Measurements from ENCODE around the gene SPDYE3.
"Not testable (repeated sequence)": the region's sequence is repeated elsewhere in the genome, so short reads cannot be mapped to it uniquely, and the experiment has no call there.

SPDYE3 gene

GRCh38 chr7:100287191-100287969, 20.1 kb upstream of the SPDYE3 start:
- not testable (repeated sequence) for H3K4me1 ChIP-seq (ENCODE audit: control insufficient read depth in 5 of 5, insufficient read depth in 5 of 5, low read length in 5 of 5); H3K36me3 ChIP-seq (ENCODE audit: control insufficient read depth in 5 of 5, insufficient read depth in 5 of 5, low read length in 5 of 5); H3K9me3 ChIP-seq (ENCODE audit: control insufficient read depth in 5 of 5, low read length in 5 of 5)

DNA sequence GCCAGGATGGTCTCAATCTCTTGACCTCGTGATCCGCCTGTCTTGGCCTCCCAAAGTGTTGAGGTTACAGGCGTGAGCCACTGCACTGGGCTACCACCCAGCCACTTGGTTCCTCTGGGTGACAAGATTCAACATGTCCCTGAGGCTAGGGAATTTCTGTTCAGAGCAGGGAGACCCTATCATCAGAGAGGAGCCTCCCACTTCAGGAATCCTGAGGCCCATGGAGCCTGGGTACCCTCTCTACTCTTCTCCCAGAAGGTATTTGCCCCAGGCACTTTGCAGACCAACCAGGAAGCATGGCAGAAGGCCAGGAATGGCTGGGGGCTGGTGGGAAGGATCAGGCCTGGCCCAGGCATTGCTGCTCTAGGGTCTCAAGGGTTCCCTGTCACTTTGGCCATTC, 19.2 kb upstream of the SPDYE3 start:
- not testable (repeated sequence) for H3K4me3 ChIP-seq (ENCODE audit: low read depth in 1 of 5, low read length in 5 of 5); H3K36me3 ChIP-seq (ENCODE audit: control insufficient read depth in 5 of 5, insufficient read depth in 5 of 5, low read length in 5 of 5); H3K27me3 ChIP-seq (ENCODE audit: control insufficient read depth in 5 of 5, insufficient read depth in 4 of 5, low read length in 5 of 5); H3K27ac ChIP-seq (ENCODE audit: low read depth, low read length); H3K4me1 ChIP-seq (ENCODE audit: control insufficient read depth in 5 of 5, insufficient read depth in 5 of 5, low read length in 5 of 5); H3K9ac ChIP-seq (ENCODE audit: low read length in 5 of 5); H3K9me3 ChIP-seq (ENCODE audit: control insufficient read depth in 5 of 5, low read length in 5 of 5)

More at GRCh38 chr7:100287191-100287969, 20.1 kb upstream of the SPDYE3 start:
- H3K4me3 ChIP-seq (ENCODE audit: low read depth in 1 of 5, low read length in 5 of 5); H3K9ac ChIP-seq (ENCODE audit: low read length in 5 of 5); H3K27ac ChIP-seq (ENCODE audit: low read depth, low read length); H3K27me3 ChIP-seq (ENCODE audit: control insufficient read depth in 5 of 5, insufficient read depth in 4 of 5, low read length in 5 of 5): not testable (repeated sequence)

DNA sequence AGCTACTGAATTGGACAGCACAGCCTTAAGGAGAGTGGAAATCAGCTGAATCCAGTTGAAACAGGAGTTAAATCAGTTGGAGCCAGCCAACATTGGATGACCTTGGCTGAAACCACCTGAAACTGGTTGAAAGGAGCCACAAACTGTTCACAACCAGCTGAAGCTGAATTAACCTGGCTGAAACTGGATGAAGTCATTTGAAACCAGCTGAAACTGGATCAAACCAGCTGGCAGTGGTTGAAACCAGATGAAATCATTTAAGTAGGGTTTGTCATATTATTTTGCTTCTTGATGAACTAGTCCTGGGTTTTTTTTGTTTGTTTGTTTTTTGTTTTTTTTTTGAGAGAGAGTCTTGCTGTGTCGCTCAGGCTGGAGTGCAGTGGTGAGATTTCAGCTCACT, 15.3 kb upstream of the SPDYE3 start:
- H3K27ac ChIP-seq (ENCODE audit: low read depth, low read length); H3K27me3 ChIP-seq (ENCODE audit: control insufficient read depth in 5 of 5, insufficient read depth in 4 of 5, low read length in 5 of 5); H3K4me1 ChIP-seq (ENCODE audit: control insufficient read depth in 5 of 5, insufficient read depth in 5 of 5, low read length in 5 of 5); H3K4me3 ChIP-seq (ENCODE audit: low read depth in 1 of 5, low read length in 5 of 5); H3K9ac ChIP-seq (ENCODE audit: low read length in 5 of 5); H3K36me3 ChIP-seq (ENCODE audit: control insufficient read depth in 5 of 5, insufficient read depth in 5 of 5, low read length in 5 of 5); H3K9me3 ChIP-seq (ENCODE audit: control insufficient read depth in 5 of 5, low read length in 5 of 5): not testable (repeated sequence)

- not testable (repeated sequence) for H3K27ac ChIP-seq (ENCODE audit: low read depth, low read length); H3K4me1 ChIP-seq (ENCODE audit: control insufficient read depth in 5 of 5, insufficient read depth in 5 of 5, low read length in 5 of 5); H3K27me3 ChIP-seq (ENCODE audit: control insufficient read depth in 5 of 5, insufficient read depth in 4 of 5, low read length in 5 of 5); H3K36me3 ChIP-seq (ENCODE audit: control insufficient read depth in 5 of 5, insufficient read depth in 5 of 5, low read length in 5 of 5); H3K9ac ChIP-seq (ENCODE audit: low read length in 5 of 5); H3K4me3 ChIP-seq (ENCODE audit: low read depth in 1 of 5, low read length in 5 of 5); H3K9me3 ChIP-seq (ENCODE audit: control insufficient read depth in 5 of 5, low read length in 5 of 5)
Observed at GRCh38 chr7:100295269-100295668, 12.2 kb upstream of the SPDYE3 start.

- H3K36me3 ChIP-seq (ENCODE audit: control insufficient read depth in 5 of 5, insufficient read depth in 5 of 5, low read length in 5 of 5); H3K9me3 ChIP-seq (ENCODE audit: control insufficient read depth in 5 of 5, low read length in 5 of 5); H3K4me3 ChIP-seq (ENCODE audit: low read depth in 1 of 5, low read length in 5 of 5); H3K27ac ChIP-seq (ENCODE audit: low read depth, low read length); H3K27me3 ChIP-seq (ENCODE audit: control insufficient read depth in 5 of 5, insufficient read depth in 4 of 5, low read length in 5 of 5); H3K9ac ChIP-seq (ENCODE audit: low read length in 5 of 5); H3K4me1 ChIP-seq (ENCODE audit: control insufficient read depth in 5 of 5, insufficient read depth in 5 of 5, low read length in 5 of 5): not testable (repeated sequence)
Observed at GRCh38 chr7:100297852-100298631, 9.5 kb upstream of the SPDYE3 start.

DNA sequence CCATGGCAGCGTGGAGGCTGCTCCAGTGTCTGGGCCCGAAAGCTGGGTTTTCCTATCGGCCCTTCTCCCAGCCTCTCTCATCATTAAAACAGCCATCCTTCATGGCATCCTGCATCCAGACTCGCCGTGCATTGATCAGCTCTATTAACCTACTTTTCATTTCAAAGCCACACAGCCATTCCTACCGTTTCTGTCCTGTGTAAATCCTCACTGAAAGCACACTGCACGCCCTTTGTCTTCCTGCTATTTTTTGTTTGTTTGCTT, 8.9 kb upstream of the SPDYE3 start:
- H3K4me1 ChIP-seq (ENCODE audit: control insufficient read depth in 5 of 5, insufficient read depth in 5 of 5, low read length in 5 of 5); H3K27me3 ChIP-seq (ENCODE audit: control insufficient read depth in 5 of 5, insufficient read depth in 4 of 5, low read length in 5 of 5); H3K27ac ChIP-seq (ENCODE audit: low read depth, low read length): not testable (repeated sequence)

GRCh38 chr7:100304526-100304925, 3.0 kb upstream of the SPDYE3 start:
- H3K4me3 ChIP-seq (ENCODE audit: low read depth in 1 of 5, low read length in 5 of 5); H3K4me1 ChIP-seq (ENCODE audit: control insufficient read depth in 5 of 5, insufficient read depth in 5 of 5, low read length in 5 of 5); H3K9ac ChIP-seq (ENCODE audit: low read length in 5 of 5); H3K36me3 ChIP-seq (ENCODE audit: control insufficient read depth in 5 of 5, insufficient read depth in 5 of 5, low read length in 5 of 5); H3K27me3 ChIP-seq (ENCODE audit: control insufficient read depth in 5 of 5, insufficient read depth in 4 of 5, low read length in 5 of 5); H3K9me3 ChIP-seq (ENCODE audit: control insufficient read depth in 5 of 5, low read length in 5 of 5); H3K27ac ChIP-seq (ENCODE audit: low read depth, low read length): not testable (repeated sequence)

More for the DNA sequence above, 8.9 kb upstream of the SPDYE3 start:
- not testable (repeated sequence) for H3K9me3 ChIP-seq (ENCODE audit: control insufficient read depth in 5 of 5, low read length in 5 of 5); H3K9ac ChIP-seq (ENCODE audit: low read length in 5 of 5); H3K36me3 ChIP-seq (ENCODE audit: control insufficient read depth in 5 of 5, insufficient read depth in 5 of 5, low read length in 5 of 5); H3K4me3 ChIP-seq (ENCODE audit: low read depth in 1 of 5, low read length in 5 of 5)

DNA sequence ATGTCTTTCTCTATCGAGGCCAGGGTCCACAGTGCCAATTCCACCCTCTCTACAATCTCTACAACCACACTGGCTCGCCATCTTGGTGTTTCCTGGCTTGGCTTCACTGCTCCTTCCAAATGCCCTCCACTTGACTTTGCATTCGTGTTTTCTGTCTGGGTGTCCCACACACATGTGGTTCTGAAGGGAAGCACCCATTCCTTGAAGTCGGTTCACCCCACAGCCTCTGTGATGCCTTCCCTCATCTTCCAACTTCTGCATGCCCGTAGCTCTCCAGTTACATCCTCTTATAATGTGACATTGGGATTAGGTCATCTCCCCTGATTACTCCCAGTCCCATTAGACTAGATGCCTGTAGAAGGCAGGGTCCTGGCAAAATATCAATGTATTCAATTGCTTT, 10.8 kb downstream of the SPDYE3 start:
- not testable (repeated sequence) for H3K4me1 ChIP-seq (ENCODE audit: control insufficient read depth in 5 of 5, insufficient read depth in 5 of 5, low read length in 5 of 5); H3K9me3 ChIP-seq (ENCODE audit: control insufficient read depth in 5 of 5, low read length in 5 of 5); H3K27me3 ChIP-seq (ENCODE audit: control insufficient read depth in 5 of 5, insufficient read depth in 4 of 5, low read length in 5 of 5); H3K27ac ChIP-seq (ENCODE audit: low read depth, low read length); H3K36me3 ChIP-seq (ENCODE audit: control insufficient read depth in 5 of 5, insufficient read depth in 5 of 5, low read length in 5 of 5); H3K9ac ChIP-seq (ENCODE audit: low read length in 5 of 5); H3K4me3 ChIP-seq (ENCODE audit: low read depth in 1 of 5, low read length in 5 of 5)

GRCh38 chr7:100321648-100322047, 14.1 kb downstream of the SPDYE3 start:
- H3K9me3 ChIP-seq (ENCODE audit: control insufficient read depth in 5 of 5, low read length in 5 of 5); H3K27me3 ChIP-seq (ENCODE audit: control insufficient read depth in 5 of 5, insufficient read depth in 4 of 5, low read length in 5 of 5); H3K4me1 ChIP-seq (ENCODE audit: control insufficient read depth in 5 of 5, insufficient read depth in 5 of 5, low read length in 5 of 5); H3K4me3 ChIP-seq (ENCODE audit: low read depth in 1 of 5, low read length in 5 of 5); H3K27ac ChIP-seq (ENCODE audit: low read depth, low read length); H3K9ac ChIP-seq (ENCODE audit: low read length in 5 of 5): not testable (repeated sequence)
- peaks cover 0 to 20% (median 4%) of the 10 kb centered on the region in 5 donors for H3K36me3 ChIP-seq (ENCODE audit: control insufficient read depth in 5 of 5, insufficient read depth in 5 of 5, low read length in 5 of 5)

DNA sequence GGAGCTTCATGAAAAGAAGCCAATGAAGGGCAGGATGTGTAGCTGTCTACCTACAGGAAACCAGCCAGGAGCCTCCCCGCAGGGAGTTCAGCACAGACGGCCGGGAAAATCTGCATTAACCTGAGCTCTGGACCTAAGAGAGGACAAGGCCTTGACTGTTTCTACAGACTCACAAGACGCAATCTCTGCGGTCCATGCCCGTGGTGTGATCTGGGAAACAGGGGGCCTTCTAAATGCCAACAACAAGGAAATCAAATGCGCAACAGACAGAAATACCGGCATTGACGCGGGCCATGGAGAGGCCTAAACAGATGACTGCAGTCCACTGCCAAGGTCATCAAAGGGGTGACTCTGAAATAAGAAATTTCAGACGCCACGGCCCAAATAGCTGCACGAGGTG, 16.7 kb downstream of the SPDYE3 start:
- not testable (repeated sequence) for H3K4me3 ChIP-seq (ENCODE audit: low read depth in 1 of 5, low read length in 5 of 5); H3K27ac ChIP-seq (ENCODE audit: low read depth, low read length); H3K4me1 ChIP-seq (ENCODE audit: control insufficient read depth in 5 of 5, insufficient read depth in 5 of 5, low read length in 5 of 5); H3K9ac ChIP-seq (ENCODE audit: low read length in 5 of 5); H3K9me3 ChIP-seq (ENCODE audit: control insufficient read depth in 5 of 5, low read length in 5 of 5); H3K27me3 ChIP-seq (ENCODE audit: control insufficient read depth in 5 of 5, insufficient read depth in 4 of 5, low read length in 5 of 5)
- peaks cover 0 to 28% (median 7%) of the 10 kb centered on the region in 5 donors for H3K36me3 ChIP-seq (ENCODE audit: control insufficient read depth in 5 of 5, insufficient read depth in 5 of 5, low read length in 5 of 5)
